H1 (cell line): ENCODE data around the gene DHRS3.

Experiments
- BRCA1 ChIP-seq: IDR thresholded peaks from 2 replicates; pipeline ENCODE4 v1.6.1; 2012; ENCODE audit warnings: low read depth, low read length, improper control_type of control experiment
- SIN3A ChIP-seq, 2 experiments: IDR thresholded peaks in 1 of 2; conservative IDR thresholded peaks in 1 of 2; 2 replicates each; pipeline ENCODE4 v1.6.1; 2011 to 2012; ENCODE audit warnings: low read length in 2 of 2, improper control_type of control experiment in 1 of 2, low read depth in 1 of 2, mild to moderate bottlenecking in 1 of 2
- TF ChIP-seq, protein P1 (sequence below), 3 experiments: IDR thresholded peaks; 1 replicate in 2 of 3; 2 replicates in 1 of 3; pipeline versions ENCODE4 v1.5.1 to v1.6.1; 2011; ENCODE audit warnings: low read length in 3 of 3, mild to moderate bottlenecking in 3 of 3, inconsistent platforms in 2 of 3, low read depth in 1 of 3, moderate library complexity in 1 of 3; ENCODE audit not compliant: insufficient read depth in 1 of 3; ENCODE audit errors: control extremely low read depth in 1 of 3

DNA sequence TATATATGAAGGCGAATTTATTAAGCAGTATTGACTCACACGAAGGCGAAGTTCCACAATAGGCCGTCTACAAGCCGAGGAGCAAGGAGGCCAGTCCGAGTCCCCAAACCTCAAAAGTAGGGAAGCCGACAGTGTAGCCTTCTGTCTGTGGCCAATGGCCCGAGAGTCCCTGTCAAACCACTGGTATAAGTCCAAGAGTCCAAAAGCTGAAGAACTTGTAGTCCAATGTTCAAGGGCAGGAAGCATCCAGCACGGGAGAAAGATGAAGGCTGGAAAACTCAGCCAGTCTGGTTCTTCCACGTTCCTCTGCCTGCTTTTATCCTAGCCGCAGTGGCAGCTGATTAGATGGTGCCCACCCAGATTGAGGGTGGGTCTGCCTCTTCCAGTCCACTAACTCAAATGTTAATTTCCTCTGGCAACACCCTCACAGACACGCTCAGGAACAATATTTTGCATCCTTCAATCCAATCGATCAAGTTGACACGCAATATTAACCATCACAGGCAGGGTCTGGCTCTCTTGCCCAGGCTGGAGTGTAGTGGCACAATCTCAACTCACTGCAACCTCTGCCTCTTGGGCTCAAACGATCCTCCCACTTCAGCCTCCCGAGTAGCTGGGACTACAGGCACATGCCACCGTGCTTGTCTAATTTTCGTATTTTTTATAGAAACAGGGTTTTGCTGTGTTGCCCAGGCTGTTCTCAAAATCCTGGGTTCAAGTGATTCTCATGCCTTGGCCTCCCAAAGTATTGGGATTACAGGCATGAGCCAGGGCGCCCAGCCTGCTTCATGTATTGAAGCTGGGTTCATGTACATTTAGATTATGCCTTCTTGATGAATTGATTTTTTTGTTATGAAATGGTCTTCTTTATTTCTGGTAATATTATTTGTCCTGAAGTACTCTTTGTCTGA, 85.3 kb downstream of the DHRS3 start:
- TF ChIP-seq BRCA1 = no peak
- TF ChIP-seq, protein P1, sequence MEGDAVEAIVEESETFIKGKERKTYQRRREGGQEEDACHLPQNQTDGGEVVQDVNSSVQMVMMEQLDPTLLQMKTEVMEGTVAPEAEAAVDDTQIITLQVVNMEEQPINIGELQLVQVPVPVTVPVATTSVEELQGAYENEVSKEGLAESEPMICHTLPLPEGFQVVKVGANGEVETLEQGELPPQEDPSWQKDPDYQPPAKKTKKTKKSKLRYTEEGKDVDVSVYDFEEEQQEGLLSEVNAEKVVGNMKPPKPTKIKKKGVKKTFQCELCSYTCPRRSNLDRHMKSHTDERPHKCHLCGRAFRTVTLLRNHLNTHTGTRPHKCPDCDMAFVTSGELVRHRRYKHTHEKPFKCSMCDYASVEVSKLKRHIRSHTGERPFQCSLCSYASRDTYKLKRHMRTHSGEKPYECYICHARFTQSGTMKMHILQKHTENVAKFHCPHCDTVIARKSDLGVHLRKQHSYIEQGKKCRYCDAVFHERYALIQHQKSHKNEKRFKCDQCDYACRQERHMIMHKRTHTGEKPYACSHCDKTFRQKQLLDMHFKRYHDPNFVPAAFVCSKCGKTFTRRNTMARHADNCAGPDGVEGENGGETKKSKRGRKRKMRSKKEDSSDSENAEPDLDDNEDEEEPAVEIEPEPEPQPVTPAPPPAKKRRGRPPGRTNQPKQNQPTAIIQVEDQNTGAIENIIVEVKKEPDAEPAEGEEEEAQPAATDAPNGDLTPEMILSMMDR (IDR thresholded peaks at IDR 0.05; ENCODE audit: control extremely low read depth in 1 of 3, insufficient read depth in 1 of 3, low read depth in 1 of 3, low read length in 3 of 3) = no peak
- no peak for TF ChIP-seq SIN3A (conservative IDR thresholded peaks at IDR 0.05 in 1 of 2, IDR thresholded peaks at IDR 0.05 in 1 of 2; ENCODE audit: low read depth in 1 of 2, low read length in 2 of 2)
